Neural progenitor cell (in vitro differentiated cells): ENCODE data around the gene DGKD.

Source experiments
- CTCF ChIP-seq: fragments of 200-600 bp; sonication (generic); IDR thresholded peaks from 2 replicates; pipeline ENCODE4 v1.5.1; 2017; ENCODE audit warnings: antibody characterized with exemption, mild to moderate bottlenecking
- EZH2 ChIP-seq: fragments of 200-600 bp; sonication (generic); IDR thresholded peaks from 2 replicates; pipeline ENCODE4 v1.6.1; 2017; ENCODE audit warnings: antibody characterized with exemption, mild to moderate bottlenecking, moderate library complexity

GRCh38 chr2:233362742-233363141 lies 8.4 kb downstream of the DGKD start:
- no peak for TF ChIP-seq CTCF
- no peak for TF ChIP-seq EZH2
